OCI-LY7 (cell line): ENCODE data around the gene IFI27L1.

Experiments used
- CTCF ChIP-seq: fragments of 200-600 bp; sonication (generic); conservative IDR thresholded peaks from 2 replicates; pipeline ENCODE4 v1.5.1; 2014; ENCODE audit warnings: mild to moderate bottlenecking, antibody characterized with exemption, low read length, moderate library complexity, mixed read lengths
- EZH2phosphoT487 ChIP-seq: fragments of 200-600 bp; sonication (generic); IDR thresholded peaks from 2 replicates; pipeline ENCODE4 v1.6.1; 2018; ENCODE audit warnings: low read depth, borderline replicate concordance, mild to moderate bottlenecking, mixed run types, antibody characterized with exemption, low read length, moderate library complexity, mixed read lengths

GRCh38 chr14:94049625-94050023 lies 31.5 kb upstream of the IFI27L1 start:
- TF ChIP-seq CTCF (no peak), EZH2phosphoT487 (no peak)
